Endodermal cell (in vitro differentiated cells): Measurements from ENCODE around the gene FBN2. TPM values are rescaled to one million over a fixed set of nuclear protein-coding genes. Genes with fewer than 3 reads are reported as not detected.

Experiments used
- DNase-seq: peaks from one replicate; pipeline ENCODE4 v3.0.0-alpha.2; 2017
- H3K27ac ChIP-seq: 2 replicates; pipeline ENCODE4 v1.5.1; 2013; ENCODE audit warnings: mild to moderate bottlenecking, low read depth, low read length, moderate library complexity
- H3K27me3 ChIP-seq: 2 replicates; pipeline ENCODE4 v1.6.1; 2013; ENCODE audit warnings: mild to moderate bottlenecking, low read length, moderate library complexity; ENCODE audit not compliant: insufficient read depth, control insufficient read depth, poor library complexity, severe bottlenecking
- H3K36me3 ChIP-seq: 2 replicates; pipeline ENCODE4 v1.7.0; 2013; ENCODE audit warnings: mild to moderate bottlenecking, low read length, moderate library complexity; ENCODE audit not compliant: control insufficient read depth, insufficient read depth
- H3K4me1 ChIP-seq: one replicate; pipeline ENCODE4 v1.7.0; 2013; ENCODE audit warnings: low read length; ENCODE audit not compliant: control insufficient read depth, insufficient read depth
- H3K4me3 ChIP-seq: 2 replicates; pipeline ENCODE4 v1.5.1; 2013; ENCODE audit warnings: mild to moderate bottlenecking, low read length, moderate library complexity
- H3K9ac ChIP-seq: 2 replicates; pipeline ENCODE4 v1.6.1; 2013; ENCODE audit warnings: mild to moderate bottlenecking, low read length, moderate library complexity; ENCODE audit not compliant: poor library complexity, severe bottlenecking; ENCODE audit errors: extremely low read depth
- H3K9me3 ChIP-seq: 2 replicates; pipeline ENCODE4 v1.6.1; 2013; ENCODE audit warnings: mild to moderate bottlenecking, low read length, moderate library complexity; ENCODE audit not compliant: control insufficient read depth
- H3K27ac Mint-ChIP-seq: 2 replicates; pipeline ENCODE4 v1.8.0; 2020; ENCODE audit warnings: mixed read lengths
- H3K27me3 Mint-ChIP-seq: 2 replicates; pipeline ENCODE4 v1.8.0; 2021; ENCODE audit warnings: mild to moderate bottlenecking, mixed read lengths; ENCODE audit not compliant: insufficient read depth
- H3K36me3 Mint-ChIP-seq: 2 replicates; pipeline ENCODE4 v1.8.0; 2020; ENCODE audit warnings: low read depth, mixed read lengths
- H3K4me1 Mint-ChIP-seq: 2 replicates; pipeline ENCODE4 v1.8.0; 2020; ENCODE audit warnings: mixed read lengths
- H3K4me3 Mint-ChIP-seq: 2 replicates; pipeline ENCODE4 v1.8.0; 2020; ENCODE audit warnings: mild to moderate bottlenecking, moderate library complexity, mixed read lengths
- H3K9me3 Mint-ChIP-seq: 2 replicates; pipeline ENCODE4 v1.8.0; 2020; ENCODE audit warnings: mild to moderate bottlenecking, mixed read lengths
- WGBS, 2 experiments: methylation state at CpG; one replicate each; pipeline versions ENCODE4 v1.1.5 to v1.1.7; 2013; ENCODE audit warnings: missing lambda C conversion rate in 2 of 2, mixed read lengths in 1 of 2; ENCODE audit not compliant: insufficient coverage in 1 of 2, insufficient read length in 1 of 2; 5-methylcytosine and 5-hydroxymethylcytosine counted together
- total RNA-seq, 2 donors: library from RNA; stranded (reverse); fragmentation: NEBNext Ultra II Directional in 1 of 2; extraction: Animal tissue kit (Norgen Biotek cat#: 25700) in 1 of 2; gene quantifications; 2 replicates in 1 of 2; 3 replicates in 1 of 2; pipeline ENCODE4 v1.2.1, GENCODE V29; 2021
- TF ChIP-seq, protein P1 (sequence below): fragments of 200-600 bp; sonication (generic); conservative IDR thresholded peaks from 2 replicates; pipeline ENCODE4 v1.5.0; 2021; ENCODE audit warnings: antibody characterized with exemption, mild to moderate bottlenecking

FBN2 gene
- total RNA-seq, 2 donors from 2014 or later, result 131 to 212 TPM

DNA sequence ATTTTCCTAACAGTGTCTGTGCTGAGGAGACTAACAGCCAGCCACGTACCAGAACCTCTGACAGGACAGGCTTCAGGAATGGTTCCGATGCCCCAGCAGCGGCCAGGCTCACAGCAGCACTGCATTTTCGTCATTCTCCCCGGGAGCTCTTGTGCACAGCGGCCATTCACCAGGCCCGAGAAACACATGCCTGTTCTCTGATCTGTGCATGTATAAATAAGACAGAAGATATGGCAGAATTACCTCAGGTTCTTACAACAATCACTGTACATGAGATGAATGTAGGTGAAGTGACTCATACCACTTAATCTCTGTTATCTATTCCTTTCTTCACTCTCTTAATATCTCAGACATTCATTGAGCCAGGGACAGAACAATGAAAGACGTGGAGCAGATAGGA lies 143.0 kb downstream of the FBN2 start:
- no peak overlapping the region for H3K4me3 ChIP-seq
- H3K27me3 Mint-ChIP-seq, result no peaks in the 10 kb centered on the region
- peaks cover 19% of the 10 kb centered on the region for H3K36me3 Mint-ChIP-seq
- no peaks in the 10 kb centered on the region for H3K9me3 Mint-ChIP-seq
- DNase-seq, result no peak
- H3K36me3 ChIP-seq, result peaks cover 6% of the 10 kb centered on the region
- H3K27ac Mint-ChIP-seq, result no peak overlapping the region
- H3K4me1 ChIP-seq, result no peaks in the 10 kb centered on the region
- no peaks in the 10 kb centered on the region for H3K4me1 Mint-ChIP-seq
- H3K9me3 ChIP-seq, result no peaks in the 10 kb centered on the region
- no peak overlapping the region for H3K27ac ChIP-seq
- H3K27me3 ChIP-seq, result no peaks in the 10 kb centered on the region
- WGBS, 2 experiments, result 93 to 95% methylated on average over 3 to 8 of the region's 8 CpGs
- H3K4me3 Mint-ChIP-seq, result no peak overlapping the region
- TF ChIP-seq, protein P1, sequence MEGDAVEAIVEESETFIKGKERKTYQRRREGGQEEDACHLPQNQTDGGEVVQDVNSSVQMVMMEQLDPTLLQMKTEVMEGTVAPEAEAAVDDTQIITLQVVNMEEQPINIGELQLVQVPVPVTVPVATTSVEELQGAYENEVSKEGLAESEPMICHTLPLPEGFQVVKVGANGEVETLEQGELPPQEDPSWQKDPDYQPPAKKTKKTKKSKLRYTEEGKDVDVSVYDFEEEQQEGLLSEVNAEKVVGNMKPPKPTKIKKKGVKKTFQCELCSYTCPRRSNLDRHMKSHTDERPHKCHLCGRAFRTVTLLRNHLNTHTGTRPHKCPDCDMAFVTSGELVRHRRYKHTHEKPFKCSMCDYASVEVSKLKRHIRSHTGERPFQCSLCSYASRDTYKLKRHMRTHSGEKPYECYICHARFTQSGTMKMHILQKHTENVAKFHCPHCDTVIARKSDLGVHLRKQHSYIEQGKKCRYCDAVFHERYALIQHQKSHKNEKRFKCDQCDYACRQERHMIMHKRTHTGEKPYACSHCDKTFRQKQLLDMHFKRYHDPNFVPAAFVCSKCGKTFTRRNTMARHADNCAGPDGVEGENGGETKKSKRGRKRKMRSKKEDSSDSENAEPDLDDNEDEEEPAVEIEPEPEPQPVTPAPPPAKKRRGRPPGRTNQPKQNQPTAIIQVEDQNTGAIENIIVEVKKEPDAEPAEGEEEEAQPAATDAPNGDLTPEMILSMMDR, result no peak
- H3K9ac ChIP-seq, result no peak overlapping the region

DNA sequence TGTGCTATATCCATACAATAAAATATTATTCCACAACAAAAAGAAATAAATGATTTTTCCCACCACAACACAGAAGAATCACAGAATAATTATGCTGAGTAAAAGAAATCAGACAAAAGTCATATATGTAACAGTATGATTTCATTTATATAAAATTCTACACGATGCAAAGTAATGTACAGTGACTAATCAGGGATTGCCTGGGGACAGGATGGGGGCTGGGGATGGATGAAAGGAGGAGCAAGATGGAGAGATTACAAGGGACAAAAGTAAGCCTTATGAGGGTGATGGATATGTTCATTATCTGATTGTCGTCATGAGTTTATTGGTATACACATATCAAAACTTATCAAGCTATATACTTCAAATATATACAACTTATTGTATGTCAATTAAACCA lies 154.0 kb downstream of the FBN2 start:
- TF ChIP-seq, protein P1, result no peak
- Mint-ChIP-seq H3K36me3 (peaks cover 10% of the 10 kb centered on the region), H3K4me1 (peaks cover 1% of the 10 kb centered on the region), H3K27me3 (peaks cover 5% of the 10 kb centered on the region), H3K27ac (no peak overlapping the region), H3K9me3 (no peaks in the 10 kb centered on the region), H3K4me3 (no peak overlapping the region)
- H3K9me3 ChIP-seq, result no peaks in the 10 kb centered on the region
- no peaks in the 10 kb centered on the region for H3K36me3 ChIP-seq
- 97% methylated on average over 2 of the region's 2 CpGs; no CpG with 5 or more reads in 1 of the 2 experiments for WGBS, 2 experiments
- no peak overlapping the region for H3K27ac ChIP-seq
- no peaks in the 10 kb centered on the region for H3K27me3 ChIP-seq
- no peak overlapping the region for H3K9ac ChIP-seq
- no peak for DNase-seq
- no peak overlapping the region for H3K4me3 ChIP-seq
- H3K4me1 ChIP-seq, result no peaks in the 10 kb centered on the region

DNA sequence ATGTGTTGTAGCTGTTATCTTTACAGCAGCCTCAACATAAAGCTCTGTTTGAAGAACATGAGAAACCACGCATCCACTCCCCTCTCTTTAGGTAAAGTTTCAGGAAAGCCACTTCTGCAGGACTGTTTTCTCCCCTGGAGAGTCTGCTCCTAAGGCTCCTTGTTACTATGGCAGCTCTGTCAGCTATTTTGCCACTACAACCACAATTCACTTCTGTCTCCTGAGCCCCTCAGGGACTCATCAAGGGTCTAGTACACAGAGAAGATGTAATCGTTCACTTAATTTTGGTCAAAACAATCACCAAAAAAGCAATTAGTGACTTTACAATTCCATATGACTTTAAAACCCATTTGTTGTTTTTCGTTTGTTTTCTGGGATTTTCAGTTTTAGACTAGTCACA lies 157.7 kb downstream of the FBN2 start:
- Mint-ChIP-seq H3K27ac (no peak overlapping the region), H3K4me3 (no peak overlapping the region), H3K9me3 (no peaks in the 10 kb centered on the region), H3K36me3 (peaks cover 8% of the 10 kb centered on the region), H3K27me3 (no peaks in the 10 kb centered on the region), H3K4me1 (peaks cover 1% of the 10 kb centered on the region)
- peaks cover 5% of the 10 kb centered on the region for H3K36me3 ChIP-seq
- H3K4me1 ChIP-seq, result no peaks in the 10 kb centered on the region
- no peak for DNase-seq
- 79 to 88% methylated on average over 3 of the region's 3 CpGs for WGBS, 2 experiments
- no peak overlapping the region for H3K9ac ChIP-seq
- TF ChIP-seq, protein P1, result no peak
- H3K9me3 ChIP-seq, result no peaks in the 10 kb centered on the region
- H3K27me3 ChIP-seq, result no peaks in the 10 kb centered on the region
- H3K27ac ChIP-seq, result no peak overlapping the region
- no peak overlapping the region for H3K4me3 ChIP-seq
